ENCODE results near the gene NOP53.
"Not testable (repeated sequence)": the region's sequence is repeated elsewhere in the genome, so short reads cannot be mapped to it uniquely, and the experiment has no call there.

The NOP53 gene

GRCh38 chr19:47754206-47755064 is 9.1 kb downstream of the NOP53 start:
- intact Hi-C loops (cut with micrococcal nuclease) = no loop called here
- H3K27ac Mint-ChIP-seq = no peak overlapping the region
- H3K27me3 Mint-ChIP-seq = no peaks in the 10 kb centered on the region
- H3K36me3 Mint-ChIP-seq (ENCODE audit: low read depth) = peaks cover 100% of the 10 kb centered on the region
- no peaks in the 10 kb centered on the region for H3K4me1 Mint-ChIP-seq (ENCODE audit: low read depth)
- H3K9me3 Mint-ChIP-seq = no peaks in the 10 kb centered on the region
- no peak overlapping the region for H3K4me3 Mint-ChIP-seq

- Mint-ChIP-seq H3K9me3 (no peaks in the 10 kb centered on the region), H3K27me3 (no peaks in the 10 kb centered on the region), H3K4me3 (no peak overlapping the region), H3K36me3 (ENCODE audit: low read depth) (peaks cover 100% of the 10 kb centered on the region), H3K27ac (no peak overlapping the region), H3K4me1 (ENCODE audit: low read depth) (no peaks in the 10 kb centered on the region)
- intact Hi-C loops (cut with micrococcal nuclease) = no loop called here
These were observed 9.9 kb downstream of the NOP53 start for GRCh38 chr19:47755065-47755761.

- Mint-ChIP-seq H3K9me3 (no peaks in the 10 kb centered on the region), H3K4me3 (no peak overlapping the region), H3K4me1 (ENCODE audit: low read depth) (no peaks in the 10 kb centered on the region), H3K27ac (no peak overlapping the region), H3K36me3 (ENCODE audit: low read depth) (peaks cover 95% of the 10 kb centered on the region), H3K27me3 (no peaks in the 10 kb centered on the region)
- intact Hi-C loops (cut with micrococcal nuclease) = no loop called here
These were observed 10.6 kb downstream of the NOP53 start for GRCh38 chr19:47755762-47756626.

- H3K4me3 Mint-ChIP-seq = no peak overlapping the region
- no peak overlapping the region for H3K27ac Mint-ChIP-seq
- H3K36me3 Mint-ChIP-seq (ENCODE audit: low read depth) = peaks cover 89% of the 10 kb centered on the region
- H3K4me1 Mint-ChIP-seq (ENCODE audit: low read depth) = no peaks in the 10 kb centered on the region
- H3K9me3 Mint-ChIP-seq = no peaks in the 10 kb centered on the region
- intact Hi-C loops (cut with micrococcal nuclease) = no loop called here
- no peaks in the 10 kb centered on the region for H3K27me3 Mint-ChIP-seq
These were observed 11.2 kb downstream of the NOP53 start for GRCh38 chr19:47756627-47756929.

- H3K4me1 Mint-ChIP-seq (ENCODE audit: low read depth) = no peaks in the 10 kb centered on the region
- no peaks in the 10 kb centered on the region for H3K27me3 Mint-ChIP-seq
- H3K4me3 Mint-ChIP-seq = no peak overlapping the region
- intact Hi-C loops (cut with micrococcal nuclease) = no loop called here
- H3K36me3 Mint-ChIP-seq (ENCODE audit: low read depth) = peaks cover 84% of the 10 kb centered on the region
- H3K9me3 Mint-ChIP-seq = no peaks in the 10 kb centered on the region
- H3K27ac Mint-ChIP-seq = no peak overlapping the region
These were observed 11.7 kb downstream of the NOP53 start for GRCh38 chr19:47756953-47757608.

GRCh38 chr19:47757617-47758442 is 12.5 kb downstream of the NOP53 start:
- peaks cover 77% of the 10 kb centered on the region for H3K36me3 Mint-ChIP-seq (ENCODE audit: low read depth)
- H3K9me3 Mint-ChIP-seq = no peaks in the 10 kb centered on the region
- no peak overlapping the region for H3K27ac Mint-ChIP-seq
- no peaks in the 10 kb centered on the region for H3K4me1 Mint-ChIP-seq (ENCODE audit: low read depth)
- no peak overlapping the region for H3K4me3 Mint-ChIP-seq
- intact Hi-C loops (cut with micrococcal nuclease) = no loop called here
- no peaks in the 10 kb centered on the region for H3K27me3 Mint-ChIP-seq

- Mint-ChIP-seq H3K4me1 (ENCODE audit: low read depth) (no peaks in the 10 kb centered on the region), H3K27me3 (no peaks in the 10 kb centered on the region), H3K27ac (no peak overlapping the region), H3K36me3 (ENCODE audit: low read depth) (peaks cover 71% of the 10 kb centered on the region), H3K4me3 (no peak overlapping the region), H3K9me3 (no peaks in the 10 kb centered on the region)
- intact Hi-C loops (cut with micrococcal nuclease) = no loop called here
These were observed 13.1 kb downstream of the NOP53 start for GRCh38 chr19:47758443-47758804.

- Mint-ChIP-seq H3K27ac (no peak overlapping the region), H3K4me1 (ENCODE audit: low read depth) (no peaks in the 10 kb centered on the region), H3K9me3 (no peaks in the 10 kb centered on the region), H3K36me3 (ENCODE audit: low read depth) (peaks cover 49% of the 10 kb centered on the region), H3K27me3 (no peaks in the 10 kb centered on the region), H3K4me3 (no peak overlapping the region)
- intact Hi-C loops (cut with micrococcal nuclease) = no loop called here
These were observed 15.3 kb downstream of the NOP53 start for GRCh38 chr19:47760632-47760999.

- intact Hi-C loops (cut with micrococcal nuclease) = no loop called here
- Mint-ChIP-seq H3K4me3 (no peak overlapping the region), H3K4me1 (ENCODE audit: low read depth) (no peaks in the 10 kb centered on the region), H3K36me3 (ENCODE audit: low read depth) (peaks cover 40% of the 10 kb centered on the region), H3K27ac (no peak overlapping the region), H3K9me3 (no peaks in the 10 kb centered on the region), H3K27me3 (peaks cover 1% of the 10 kb centered on the region)
These were observed 16.2 kb downstream of the NOP53 start for GRCh38 chr19:47761566-47761965.

- Mint-ChIP-seq H3K4me1 (ENCODE audit: low read depth) (no peaks in the 10 kb centered on the region), H3K27ac (no peak overlapping the region), H3K4me3 (no peak overlapping the region), H3K36me3 (ENCODE audit: low read depth) (peaks cover 34% of the 10 kb centered on the region), H3K27me3 (peaks cover 1% of the 10 kb centered on the region), H3K9me3 (no peaks in the 10 kb centered on the region)
- intact Hi-C loops (cut with micrococcal nuclease) = no loop called here
These were observed 16.8 kb downstream of the NOP53 start for GRCh38 chr19:47762151-47762550.

GRCh38 chr19:47762615-47763308 is 17.4 kb downstream of the NOP53 start:
- Mint-ChIP-seq H3K4me3 (no peak overlapping the region), H3K27ac (no peak overlapping the region), H3K36me3 (ENCODE audit: low read depth) (peaks cover 28% of the 10 kb centered on the region), H3K9me3 (no peaks in the 10 kb centered on the region), H3K27me3 (peaks cover 1% of the 10 kb centered on the region), H3K4me1 (ENCODE audit: low read depth) (no peaks in the 10 kb centered on the region)
- intact Hi-C loops (cut with micrococcal nuclease) = no loop called here

GRCh38 chr19:47764705-47765104 is 19.4 kb downstream of the NOP53 start:
- H3K27me3 Mint-ChIP-seq; H3K36me3 Mint-ChIP-seq (ENCODE audit: low read depth); H3K4me1 Mint-ChIP-seq (ENCODE audit: low read depth); intact Hi-C loops (cut with micrococcal nuclease); H3K27ac Mint-ChIP-seq; H3K4me3 Mint-ChIP-seq; H3K9me3 Mint-ChIP-seq: not testable (repeated sequence)

Data from dendritic cell treated with granulocyte-macrophage colony-stimulating factor and Interleukin-4, amounts not matched to agents 40 ng/mL and 50 ng/mL, for 4 days (primary cell).